Stomach (tissue), 9 donors: ENCODE measurements around the gene TTYH1. TPM values are rescaled to one million over a fixed set of nuclear protein-coding genes. Genes with fewer than 3 reads are reported as not detected.

Experiments used
- DNase-seq, 2 donors: peaks; one replicate each; pipeline versions ENCODE4 v3.0.0 to v3.0.0-alpha.2; 2013 to 2019
- H3K27ac ChIP-seq, 5 donors: fragments of 200-600 bp in 4 of 5; sonication (generic) in 4 of 5; one replicate each; pipeline ENCODE4 v1.5.1; 2013 to 2019; ENCODE audit warnings: mild to moderate bottlenecking in 1 of 5, moderate library complexity in 1 of 5
- H3K27me3 ChIP-seq, 3 donors: fragments of 200-600 bp; sonication (generic); one replicate each; pipeline ENCODE4 v1.5.1; 2017 to 2019; ENCODE audit warnings: mixed run types in 1 of 3
- H3K36me3 ChIP-seq, 4 donors: fragments of 200-600 bp; sonication (generic); 1 replicate in 3 of 4; 2 replicates in 1 of 4; pipeline ENCODE4 v1.5.1; 2016 to 2019
- H3K4me1 ChIP-seq, 4 donors: fragments of 200-600 bp; sonication (generic); one replicate each; pipeline ENCODE4 v1.5.1; 2016 to 2019
- H3K4me3 ChIP-seq, 4 donors: fragments of 200-600 bp; sonication (generic) in 3 of 4; one replicate each; pipeline ENCODE4 v1.5.1; 2016 to 2019; ENCODE audit warnings: mild to moderate bottlenecking in 1 of 4
- H3K9me3 ChIP-seq, 4 donors: fragments of 200-600 bp; sonication (generic); one replicate each; pipeline ENCODE4 v1.5.1; 2016 to 2019
- CTCF ChIP-seq, 7 experiments: fragments of 450-650 bp in 4 of 7; fragments of 200-600 bp in 3 of 7; sonication (generic) in 3 of 7; IDR thresholded peaks; one replicate each; pipeline ENCODE4 v1.5.1; 2016 to 2019; ENCODE audit warnings: antibody characterized with exemption in 7 of 7, control low read depth in 2 of 7, mild to moderate bottlenecking in 1 of 7
- EP300 ChIP-seq: sonication (generic); formaldehyde crosslinking; IDR thresholded peaks from one replicate; pipeline ENCODE4 v1.6.1; 2017; ENCODE audit warnings: antibody characterized with exemption
- POLR2A ChIP-seq, 4 donors: fragments of 450-650 bp; IDR thresholded peaks; one replicate each; pipeline ENCODE4 v1.6.1; 2016; ENCODE audit warnings: antibody characterized with exemption in 4 of 4, control low read depth in 2 of 4, mild to moderate bottlenecking in 1 of 4, moderate library complexity in 1 of 4
- POLR2AphosphoS5 ChIP-seq, 3 donors: sonication (generic); formaldehyde crosslinking; IDR thresholded peaks; one replicate each; pipeline ENCODE4 v1.6.1; 2016; ENCODE audit warnings: antibody characterized with exemption in 3 of 3
- WGBS, 5 donors: extraction: QIAGEN DNeasy Blood & Tissue Kit in 3 of 5; methylation state at CpG; one replicate each; pipeline versions ENCODE4 v1.1.5 to v1.1.7; 2013 to 2018; 5-methylcytosine and 5-hydroxymethylcytosine counted together
- intact Hi-C: fragments of 100-400 bp; cut with DNase I; formaldehyde crosslinking; loops from one replicate; pipeline ENCODE4 v1.15.1; 2023; ENCODE audit warnings: low total_unique reads
- polyA plus RNA-seq, 3 donors: library from polyadenylated mRNA; stranded (reverse); fragments of 200-250 nt; gene quantifications; one replicate each; pipeline ENCODE4 v1.2.3, GENCODE V29; 2013
- total RNA-seq, 5 donors: library from RNA; depleted of rRNA; stranded (reverse); fragments of >200 nt; gene quantifications; one replicate each; pipeline versions ENCODE4 v1.1.0 to v1.2.3, GENCODE V29; 2014 to 2016
- donor health status: healthy with polysubstance abuse.
- donor health status: Bipolar disorder and iron deficiency.
- donor health status: healthy.

Gene TTYH1
- total and polyA plus RNA-seq, 8 donors: 0.12 to 12.9 (median 2.3) TPM; not detected in 3

- no peak for TF ChIP-seq CTCF (IDR thresholded peaks at IDR 0.05)
- TF ChIP-seq POLR2A (IDR thresholded peaks at IDR 0.05): no peak
- no peak for TF ChIP-seq POLR2AphosphoS5 (IDR thresholded peaks at IDR 0.05)
- no peak for TF ChIP-seq EP300
- H3K27ac ChIP-seq: no peak overlapping the region
- peaks cover 0 to 63% (median 34%) of the 10 kb centered on the region in 3 donors for H3K27me3 ChIP-seq
- DNase-seq: peak; percentile 70 to 80
- H3K36me3 ChIP-seq: no peaks in the 10 kb centered on the region
- no peaks in the 10 kb centered on the region for H3K9me3 ChIP-seq
- no peak overlapping the region for H3K4me3 ChIP-seq
- WGBS, 5 donors: 16 to 24% (median 20%) methylated on average over 11 of the region's 11 CpGs
- intact Hi-C loops: no loop called here
- H3K4me1 ChIP-seq: peaks cover 29 to 51% (median 40%) of the 10 kb centered on the region in 4 donors
Observed at GRCh38 chr19:54431255-54431838, 16.1 kb downstream of the TTYH1 start.

DNA sequence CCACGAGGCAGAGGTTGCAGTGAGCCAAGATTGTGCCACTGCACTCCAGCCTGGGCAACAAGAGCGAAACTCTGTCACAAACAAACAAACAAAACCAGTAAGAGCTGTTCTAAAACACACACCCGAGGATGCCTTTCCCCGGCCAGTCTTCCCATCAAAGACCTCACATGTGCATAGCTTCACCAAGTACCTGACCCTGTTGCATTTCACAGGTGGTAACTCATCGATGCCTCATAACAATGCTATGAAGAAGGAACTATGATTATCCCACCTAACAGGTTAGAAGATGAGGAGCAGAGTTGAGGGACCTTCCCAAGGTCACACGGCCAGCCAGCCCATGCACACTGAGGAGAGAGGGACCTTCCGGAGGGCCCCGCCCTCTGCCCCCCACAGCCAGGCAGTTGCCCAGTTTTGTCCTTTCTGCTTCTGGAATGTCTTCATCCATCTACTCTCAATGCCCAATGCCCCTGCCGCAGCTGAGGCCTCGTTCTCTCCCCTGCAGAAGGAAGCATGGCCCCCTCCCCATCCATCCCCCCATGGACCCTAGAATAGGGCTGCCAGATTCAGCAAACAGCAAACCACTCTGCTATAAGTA, 17.0 kb downstream of the TTYH1 start:
- WGBS, 5 donors: 61 to 70% (median 63%) methylated on average over 10 of the region's 10 CpGs
- Histone ChIP-seq H3K27ac (no peak overlapping the region), H3K4me3 (no peak overlapping the region), H3K9me3 (no peaks in the 10 kb centered on the region), H3K36me3 (no peaks in the 10 kb centered on the region), H3K4me1 (peaks cover 29 to 53% (median 41%) of the 10 kb centered on the region in 4 donors), H3K27me3 (peaks cover 0 to 57% (median 32%) of the 10 kb centered on the region in 3 donors)
- DNase-seq: no peak
- intact Hi-C loops: no loop called here
- TF ChIP-seq POLR2A (IDR thresholded peaks at IDR 0.05) (no peak), POLR2AphosphoS5 (IDR thresholded peaks at IDR 0.05) (no peak), CTCF (IDR thresholded peaks at IDR 0.05) (no peak)

GRCh38 chr19:54433697-54434096, 18.4 kb downstream of the TTYH1 start:
- Histone ChIP-seq H3K27ac (no peak overlapping the region), H3K27me3 (peaks cover 0 to 43% (median 30%) of the 10 kb centered on the region in 3 donors), H3K9me3 (no peaks in the 10 kb centered on the region), H3K4me3 (no peak overlapping the region), H3K4me1 (peaks cover 29 to 53% (median 42%) of the 10 kb centered on the region in 4 donors), H3K36me3 (no peaks in the 10 kb centered on the region)
- TF ChIP-seq EP300 (no peak), POLR2AphosphoS5 (IDR thresholded peaks at IDR 0.05) (no peak), POLR2A (IDR thresholded peaks at IDR 0.05) (no peak), CTCF (IDR thresholded peaks at IDR 0.05) (no peak)
- 73 to 92% (median 84%) methylated on average over 5 of the region's 5 CpGs for whole genome bisulfite sequencing, 5 donors
- intact Hi-C loops: no loop called here
- no peak for DNase-seq

DNA sequence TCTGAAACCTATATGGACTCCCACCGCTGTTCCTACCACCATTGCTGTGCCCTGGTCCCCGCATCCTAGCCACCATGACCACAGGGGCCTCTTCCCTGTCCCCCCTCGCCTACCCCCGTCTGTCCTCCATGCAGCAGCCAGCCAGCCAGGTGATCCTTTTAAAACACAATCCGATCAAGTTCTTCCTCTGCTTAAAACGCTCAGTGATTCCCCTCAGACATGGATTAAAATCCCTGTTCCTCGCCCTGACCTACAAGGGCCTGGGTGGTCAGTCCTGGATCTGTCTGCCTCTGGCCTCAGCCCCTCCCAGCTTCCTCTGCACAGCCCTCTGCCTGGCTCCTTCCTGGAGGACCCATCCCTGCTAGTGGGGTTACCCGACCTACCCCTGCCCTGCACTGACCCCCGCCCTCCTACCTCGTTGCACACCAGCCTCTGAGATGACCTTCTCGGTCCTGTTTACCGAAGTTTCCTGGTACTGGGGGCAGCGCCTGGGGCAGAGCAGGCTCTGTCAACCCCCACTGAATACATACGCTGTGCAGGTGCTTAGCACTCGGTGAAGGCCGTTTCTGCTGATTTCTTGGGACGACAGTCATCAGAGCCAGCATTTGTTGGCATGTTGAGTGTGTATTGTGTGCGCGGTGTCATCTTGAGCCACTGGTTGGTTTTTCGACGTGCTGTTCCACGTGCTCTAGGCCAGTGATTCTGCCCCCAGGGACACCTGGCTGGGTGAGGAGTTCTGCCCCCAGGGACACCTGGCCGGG, 19.0 kb downstream of the TTYH1 start:
- no peak for DNase-seq
- peaks cover 0 to 37% (median 24%) of the 10 kb centered on the region in 3 donors for H3K27me3 ChIP-seq
- intact Hi-C loops: no loop called here
- H3K27ac ChIP-seq: no peak overlapping the region
- H3K4me1 ChIP-seq: peaks cover 29 to 57% (median 46%) of the 10 kb centered on the region in 4 donors
- no peaks in the 10 kb centered on the region for H3K9me3 ChIP-seq
- no peak for TF ChIP-seq POLR2AphosphoS5 (IDR thresholded peaks at IDR 0.05)
- no peak for TF ChIP-seq CTCF (IDR thresholded peaks at IDR 0.05)
- TF ChIP-seq EP300: no peak
- no peak for TF ChIP-seq POLR2A (IDR thresholded peaks at IDR 0.05)
- no peak overlapping the region for H3K4me3 ChIP-seq
- H3K36me3 ChIP-seq: no peaks in the 10 kb centered on the region
- WGBS, 5 donors: 37 to 42% (median 41%) methylated on average over 23 of the region's 23 CpGs
